Spleen (tissue), 11 donors: ENCODE measurements around the gene ALDH4A1. TPM values are rescaled to one million over a fixed set of nuclear protein-coding genes. Genes with fewer than 3 reads are reported as not detected.
A peak's percentile ranks its signal among the peaks of the same experiment; 100 is the strongest.

ENCODE experiments used
- DNase-seq: peaks from one replicate; pipeline ENCODE4 v3.0.0-alpha.2; 2020
- H3K27ac ChIP-seq, 8 donors: fragments of 200-600 bp; sonication (generic) in 7 of 8; 1 replicate in 4 of 8; 2 replicates in 4 of 8; pipeline versions ENCODE4 v1.5.0 to v1.8.0; 2016 to 2021; ENCODE audit warnings: inconsistent platforms in 4 of 8, mild to moderate bottlenecking in 4 of 8, moderate library complexity in 1 of 8
- H3K27me3 ChIP-seq, 7 donors: fragments of 200-600 bp; sonication (generic) in 6 of 7; replicated peaks in 1 of 7; 1 replicate in 4 of 7; 2 replicates in 3 of 7; pipeline versions ENCODE4 v1.5.0 to v1.8.0; 2016 to 2021; ENCODE audit warnings: inconsistent platforms in 3 of 7, mild to moderate bottlenecking in 1 of 7
- H3K36me3 ChIP-seq, 6 donors: fragments of 200-600 bp; sonication (generic) in 5 of 6; 1 replicate in 4 of 6; 2 replicates in 2 of 6; pipeline versions ENCODE4 v1.5.0 to v1.8.0; 2016 to 2021; ENCODE audit warnings: inconsistent platforms in 2 of 6
- H3K4me1 ChIP-seq, 6 donors: fragments of 200-600 bp; sonication (generic) in 5 of 6; 1 replicate in 3 of 6; 2 replicates in 3 of 6; pipeline versions ENCODE4 v1.5.0 to v1.8.0; 2016 to 2021; ENCODE audit warnings: inconsistent platforms in 3 of 6
- H3K4me3 ChIP-seq, 8 donors: fragments of 200-600 bp; sonication (generic) in 7 of 8; 1 replicate in 4 of 8; 2 replicates in 4 of 8; pipeline versions ENCODE4 v1.5.0 to v1.8.0; 2016 to 2021; ENCODE audit warnings: inconsistent platforms in 4 of 8, mild to moderate bottlenecking in 4 of 8, moderate library complexity in 2 of 8
- H3K9me3 ChIP-seq, 8 donors: fragments of 200-600 bp; sonication (generic) in 7 of 8; 1 replicate in 4 of 8; 2 replicates in 4 of 8; pipeline versions ENCODE4 v1.5.0 to v1.8.0; 2016 to 2021; ENCODE audit warnings: inconsistent platforms in 4 of 8
- CTCF ChIP-seq, 11 experiments: fragments of 200-600 bp in 7 of 11; fragments of 450-650 bp in 4 of 11; sonication (generic) in 4 of 11; IDR thresholded peaks in 8 of 11; conservative IDR thresholded peaks in 3 of 11; 1 replicate in 7 of 11; 2 replicates in 4 of 11; pipeline versions ENCODE4 v1.4.0 to v1.8.0; 2016 to 2021; ENCODE audit warnings: antibody characterized with exemption in 11 of 11, inconsistent platforms in 4 of 11, mild to moderate bottlenecking in 1 of 11
- POLR2A ChIP-seq, 3 donors: fragments of 450-650 bp; IDR thresholded peaks; one replicate each; pipeline ENCODE4 v1.5.1; 2017; ENCODE audit warnings: antibody characterized with exemption in 3 of 3, mild to moderate bottlenecking in 1 of 3
- POLR2AphosphoS5 ChIP-seq, 3 donors: sonication (generic); formaldehyde crosslinking; IDR thresholded peaks; one replicate each; pipeline ENCODE4 v1.5.1; 2017; ENCODE audit warnings: antibody characterized with exemption in 3 of 3
- WGBS, 5 donors: extraction: QIAGEN DNeasy Blood & Tissue Kit in 3 of 5; methylation state at CpG; one replicate each; pipeline versions ENCODE4 v1.1.5 to v1.1.7; 2013 to 2018; 5-methylcytosine and 5-hydroxymethylcytosine counted together
- intact Hi-C: fragments of 100-400 bp; cut with DNase I; formaldehyde crosslinking; loops from one replicate; pipeline ENCODE4 v1.15.0; 2023; ENCODE audit warnings: low total_unique reads
- polyA plus RNA-seq, 3 donors: library from polyadenylated mRNA; stranded (reverse); fragments of 200-250 nt; gene quantifications; one replicate each; pipeline ENCODE4 v1.2.1, GENCODE V29; 2013
- total RNA-seq, 7 donors: library from RNA; depleted of rRNA in 3 of 7; stranded (reverse); fragments of >200 nt in 3 of 7; fragmentation: NEBNext Ultra II Directional in 4 of 7; extraction: Animal tissue kit (Norgen Biotek cat#: 25700) in 4 of 7; gene quantifications; one replicate each; pipeline versions ENCODE4 v1.1.0 to v1.2.1, GENCODE V29; 2016 to 2021
- donor health status: healthy with polysubstance abuse.
- donor health status: DM: no; HTN: no; CAD: no; lungs with moderate emphysema.
- donor health status: DM: no; HTN: no; CAD: no.
- donor health status: Bipolar disorder and iron deficiency.
- donor health status: healthy.
- donor health status: DM: no; HTN: no; CAD: no.
- donor health status: DM: yes; HTN: yes; CAD: no.

Gene ALDH4A1
- total and polyA plus RNA-seq, 10 donors = 3.5 to 11.2 (median 8.0) TPM

GRCh38 chr1:18942340-18942739, 40.0 kb upstream of the ALDH4A1 start:
- Histone ChIP-seq H3K27me3 (no peaks in the 10 kb centered on the region), H3K9me3 (no peaks in the 10 kb centered on the region), H3K36me3 (peaks cover 0 to 8% (median 0%) of the 10 kb centered on the region in 6 donors), H3K27ac (peak overlapping the region in 5 of 8 donors; percentile 9 to 65 (median 42)), H3K4me1 (peaks cover 47 to 100% (median 79%) of the 10 kb centered on the region in 6 donors), H3K4me3 (no peak overlapping the region)
- TF ChIP-seq CTCF (IDR thresholded peaks at IDR 0.05 in 8 of 11, conservative IDR thresholded peaks at IDR 0.05 in 3 of 11) = no peak
- no peak for TF ChIP-seq POLR2AphosphoS5 (IDR thresholded peaks at IDR 0.05)
- no peak for TF ChIP-seq POLR2A (IDR thresholded peaks at IDR 0.05)
- DNase-seq = no peak
- 75 to 83% (median 80%) methylated on average over 4 of the region's 4 CpGs for WGBS, 5 donors
- intact Hi-C loops = no loop called here

GRCh38 chr1:18941221-18942141, 39.1 kb upstream of the ALDH4A1 start:
- H3K4me3 ChIP-seq = no peak overlapping the region
- no peaks in the 10 kb centered on the region for H3K9me3 ChIP-seq
- H3K36me3 ChIP-seq = peaks cover 0 to 8% (median 0%) of the 10 kb centered on the region in 6 donors
- no peaks in the 10 kb centered on the region for H3K27me3 ChIP-seq
- DNase-seq = peak; percentile 71
- 72 to 88% (median 77%) methylated on average over 15 to 18 of the region's 18 CpGs for WGBS, 5 donors
- TF ChIP-seq POLR2A (IDR thresholded peaks at IDR 0.05) = no peak
- TF ChIP-seq POLR2AphosphoS5 (IDR thresholded peaks at IDR 0.05) = peak in 2 of 3 donors; percentile 8 to 47
- H3K27ac ChIP-seq = peak overlapping the region in 6 of 8 donors; percentile 9 to 65 (median 38)
- H3K4me1 ChIP-seq = peaks cover 41 to 100% (median 73%) of the 10 kb centered on the region in 6 donors
- intact Hi-C loops = no loop called here

- H3K27ac ChIP-seq = peak overlapping the region in 3 of 8 donors; percentile 1 to 64 (median 51)
- 87 to 90% (median 88%) methylated on average over 13 of the region's 13 CpGs for WGBS, 5 donors
- intact Hi-C loops = no loop called here
- peaks cover 0 to 8% (median 0%) of the 10 kb centered on the region in 6 donors for H3K36me3 ChIP-seq
- peaks cover 34 to 100% (median 67%) of the 10 kb centered on the region in 6 donors for H3K4me1 ChIP-seq
- DNase-seq = no peak
- H3K27me3 ChIP-seq = no peaks in the 10 kb centered on the region
- H3K4me3 ChIP-seq = no peak overlapping the region
- no peak for TF ChIP-seq POLR2A (IDR thresholded peaks at IDR 0.05)
- no peak for TF ChIP-seq CTCF (IDR thresholded peaks at IDR 0.05 in 8 of 11, conservative IDR thresholded peaks at IDR 0.05 in 3 of 11)
- TF ChIP-seq POLR2AphosphoS5 (IDR thresholded peaks at IDR 0.05) = no peak
- no peaks in the 10 kb centered on the region for H3K9me3 ChIP-seq
Measured at GRCh38 chr1:18940303-18941020, 38.1 kb upstream of the ALDH4A1 start.

GRCh38 chr1:18939398-18940302, 37.3 kb upstream of the ALDH4A1 start:
- peak overlapping the region in 6 of 8 donors; percentile 1 to 54 (median 23) for H3K27ac ChIP-seq

More at GRCh38 chr1:18939398-18940302, 37.3 kb upstream of the ALDH4A1 start:
- no peak for TF ChIP-seq CTCF (IDR thresholded peaks at IDR 0.05 in 8 of 11, conservative IDR thresholded peaks at IDR 0.05 in 3 of 11)
- TF ChIP-seq POLR2A (IDR thresholded peaks at IDR 0.05) = no peak
- TF ChIP-seq POLR2AphosphoS5 (IDR thresholded peaks at IDR 0.05) = no peak
- Histone ChIP-seq H3K4me3 (no peak overlapping the region), H3K36me3 (peaks cover 0 to 8% (median 0%) of the 10 kb centered on the region in 6 donors), H3K4me1 (peaks cover 27 to 100% (median 62%) of the 10 kb centered on the region in 6 donors), H3K27me3 (no peaks in the 10 kb centered on the region), H3K9me3 (no peaks in the 10 kb centered on the region)
- DNase-seq = no peak
- intact Hi-C loops = no loop called here
- WGBS, 5 donors = 81 to 90% (median 81%) methylated on average over 7 of the region's 7 CpGs
